ENCODE results near the gene PUS3.

Gene PUS3

DNA sequence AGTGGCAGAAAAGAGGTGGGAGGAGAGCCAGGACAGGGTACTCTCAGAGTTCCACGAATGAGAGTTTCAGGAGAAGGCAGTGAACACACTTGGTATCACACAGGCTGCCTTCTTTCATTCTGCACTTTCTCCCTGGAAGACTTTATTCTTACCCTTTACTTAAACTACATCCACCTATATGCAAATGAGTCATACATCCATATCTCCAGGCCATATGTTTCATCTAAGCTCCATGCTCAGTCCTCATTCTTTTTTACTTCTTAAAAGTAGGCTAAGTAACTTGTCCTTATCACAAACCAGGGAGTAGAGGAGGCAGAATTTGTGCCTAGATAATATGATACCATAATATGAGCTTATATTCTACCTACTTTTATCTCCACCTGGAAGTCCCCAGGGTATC is 21.7 kb downstream of the PUS3 start:
- no peaks in the 10 kb centered on the region for H3F3A ChIP-seq (ENCODE audit: insufficient read depth)
- no peaks in the 10 kb centered on the region for H4K20me1 ChIP-seq (ENCODE audit: low read depth, low read length)
- no peak overlapping the region for H3K4me3 ChIP-seq (ENCODE audit: insufficient read depth, low read length, poor library complexity, severe bottlenecking)
- no peak overlapping the region for H3K9ac ChIP-seq (ENCODE audit: low read length)
- no peaks in the 10 kb centered on the region for H3K27me3 ChIP-seq (ENCODE audit: low read length)
- H3K79me2 ChIP-seq (ENCODE audit: insufficient read depth, low read length), result no peaks in the 10 kb centered on the region
- H3K9me2 ChIP-seq (replicated peaks; ENCODE audit: insufficient read depth, low read length), result no peaks in the 10 kb centered on the region
- TF ChIP-seq CTCF (IDR thresholded peaks at IDR 0.05; ENCODE audit: insufficient read depth, low read length, poor library complexity, severe bottlenecking) (no peak), EZH2phosphoT487 (conservative IDR thresholded peaks at IDR 0.05; ENCODE audit: low read length) (no peak)
- no peaks in the 10 kb centered on the region for H3K9me3 ChIP-seq (ENCODE audit: insufficient read depth, low read length)
- H3K27ac ChIP-seq (ENCODE audit: low read depth, low read length), result no peak overlapping the region
- H3K36me3 ChIP-seq (ENCODE audit: low read length), result no peaks in the 10 kb centered on the region
- H3K4me2 ChIP-seq (ENCODE audit: low read depth, low read length, poor library complexity, severe bottlenecking), result no peak overlapping the region
- H2AFZ ChIP-seq (ENCODE audit: low read depth, low read length, severe bottlenecking), result no peak overlapping the region

DNA sequence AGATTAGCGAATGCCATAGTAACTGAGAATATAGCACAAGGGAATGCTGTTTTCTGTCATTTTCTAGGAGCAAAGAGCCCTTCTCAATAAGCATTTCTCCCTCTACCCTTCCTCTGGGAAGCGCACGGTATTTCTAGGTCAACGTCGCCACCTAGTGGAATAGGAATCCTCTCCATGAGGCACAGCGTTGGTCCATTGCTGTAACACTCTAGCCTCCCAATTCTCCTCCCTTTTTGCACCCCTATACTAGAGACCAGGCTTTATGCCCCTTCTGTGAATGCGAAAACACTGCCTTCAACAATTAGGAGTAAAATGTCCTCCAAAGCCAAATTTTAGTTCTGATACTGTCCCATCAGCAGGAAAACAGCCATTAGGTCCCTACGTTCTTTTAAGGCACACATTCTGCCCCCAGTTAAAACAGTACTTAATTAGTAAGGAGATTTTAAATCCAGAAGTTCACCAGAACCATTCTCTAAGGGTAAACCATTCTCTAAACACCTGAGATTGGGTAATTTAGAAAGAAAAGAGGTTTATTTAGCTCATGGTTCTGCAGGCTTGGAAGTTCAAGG is 28.4 kb downstream of the PUS3 start:
- no peak overlapping the region for H3K27ac ChIP-seq (ENCODE audit: low read depth, low read length)

DNA sequence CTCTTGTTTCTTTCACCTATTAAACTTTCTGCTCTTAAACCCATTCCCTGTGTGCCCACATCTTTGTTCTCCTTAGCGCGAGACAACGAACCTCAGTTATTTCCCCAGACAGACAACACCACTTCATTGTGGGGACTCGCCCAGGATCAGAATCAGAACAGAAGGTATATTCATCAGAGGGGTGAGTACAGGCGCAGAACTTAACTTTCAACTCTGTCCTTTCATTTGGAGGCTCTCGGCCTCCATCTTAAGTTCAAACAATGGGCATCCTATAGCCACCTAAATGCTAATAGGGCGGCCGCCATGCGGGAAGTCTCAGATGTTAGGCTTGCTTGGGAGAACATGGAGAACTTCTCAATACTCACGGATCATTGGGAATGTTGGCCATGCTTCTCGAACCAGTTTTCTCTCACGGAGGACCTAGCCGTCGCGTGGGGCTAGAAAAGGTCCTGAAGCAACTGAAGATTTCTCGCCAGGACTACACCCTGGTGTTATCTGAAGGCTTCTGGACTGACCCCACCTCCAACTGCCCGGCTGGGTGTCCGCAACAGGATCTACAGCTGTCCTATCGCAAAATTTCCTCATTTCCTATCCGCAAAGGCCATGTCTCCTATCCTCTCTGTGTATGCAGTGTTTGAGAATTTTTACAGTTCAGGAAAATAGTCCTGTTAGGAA is 29.0 kb downstream of the PUS3 start:
- Histone ChIP-seq H4K20me1 (ENCODE audit: low read depth, low read length) (no peaks in the 10 kb centered on the region), H3K4me3 (ENCODE audit: insufficient read depth, low read length, poor library complexity, severe bottlenecking) (no peak overlapping the region), H3K27me3 (ENCODE audit: low read length) (no peaks in the 10 kb centered on the region), H3K36me3 (ENCODE audit: low read length) (no peaks in the 10 kb centered on the region), H3F3A (ENCODE audit: insufficient read depth) (no peaks in the 10 kb centered on the region), H3K9ac (ENCODE audit: low read length) (no peak overlapping the region), H3K79me2 (ENCODE audit: insufficient read depth, low read length) (no peaks in the 10 kb centered on the region), H3K4me2 (ENCODE audit: low read depth, low read length, poor library complexity, severe bottlenecking) (no peak overlapping the region), H2AFZ (ENCODE audit: low read depth, low read length, severe bottlenecking) (no peak overlapping the region), H3K9me2 (replicated peaks; ENCODE audit: insufficient read depth, low read length) (no peaks in the 10 kb centered on the region), H3K9me3 (ENCODE audit: insufficient read depth, low read length) (no peaks in the 10 kb centered on the region), H3K27ac (ENCODE audit: low read depth, low read length) (no peak overlapping the region)
- TF ChIP-seq EZH2phosphoT487 (conservative IDR thresholded peaks at IDR 0.05; ENCODE audit: low read length), result no peak
- no peak for TF ChIP-seq CTCF (IDR thresholded peaks at IDR 0.05; ENCODE audit: insufficient read depth, low read length, poor library complexity, severe bottlenecking)

More for the DNA sequence above, 28.4 kb downstream of the PUS3 start:
- H3K9me2 ChIP-seq (replicated peaks; ENCODE audit: insufficient read depth, low read length), result no peaks in the 10 kb centered on the region
- no peaks in the 10 kb centered on the region for H3K9me3 ChIP-seq (ENCODE audit: insufficient read depth, low read length)
- H3K79me2 ChIP-seq (ENCODE audit: insufficient read depth, low read length), result no peaks in the 10 kb centered on the region
- H3K4me3 ChIP-seq (ENCODE audit: insufficient read depth, low read length, poor library complexity, severe bottlenecking), result no peak overlapping the region
- H3K27me3 ChIP-seq (ENCODE audit: low read length), result no peaks in the 10 kb centered on the region
- H3K4me2 ChIP-seq (ENCODE audit: low read depth, low read length, poor library complexity, severe bottlenecking), result no peak overlapping the region
- no peaks in the 10 kb centered on the region for H3F3A ChIP-seq (ENCODE audit: insufficient read depth)
- H4K20me1 ChIP-seq (ENCODE audit: low read depth, low read length), result no peaks in the 10 kb centered on the region
- H3K36me3 ChIP-seq (ENCODE audit: low read length), result no peaks in the 10 kb centered on the region
- H2AFZ ChIP-seq (ENCODE audit: low read depth, low read length, severe bottlenecking), result no peak overlapping the region
- TF ChIP-seq CTCF (IDR thresholded peaks at IDR 0.05; ENCODE audit: insufficient read depth, low read length, poor library complexity, severe bottlenecking) (peak; percentile 27), EZH2phosphoT487 (conservative IDR thresholded peaks at IDR 0.05; ENCODE audit: low read length) (no peak)
- H3K9ac ChIP-seq (ENCODE audit: low read length), result no peak overlapping the region
